ENCODE results near the gene SYNE2.

Gene SYNE2

GRCh38 chr14:64220056-64220455 lies 367.3 kb downstream of the SYNE2 start:
- H3K27ac ChIP-seq, result peak overlapping the region; percentile 16 to 27
- no peak for TF ChIP-seq CTCF (IDR thresholded peaks at IDR 0.05)
- H3K4me3 ChIP-seq, result no peak overlapping the region
- DNase-seq (ENCODE audit: low spot score), result no peak

GRCh38 chr14:64220466-64220865 lies 367.7 kb downstream of the SYNE2 start:
- no peak for TF ChIP-seq CTCF (IDR thresholded peaks at IDR 0.05)
- Histone ChIP-seq H3K27ac (peak overlapping the region in 1 of 2 donors; percentile 27), H3K4me3 (no peak overlapping the region)
- DNase-seq (ENCODE audit: low spot score), result no peak

- no peak overlapping the region for H3K27ac ChIP-seq
- H3K4me3 ChIP-seq, result no peak overlapping the region
- no peak for TF ChIP-seq CTCF (IDR thresholded peaks at IDR 0.05)
- DNase-seq (ENCODE audit: low spot score), result no peak
Observed at GRCh38 chr14:64221391-64222003, 368.7 kb downstream of the SYNE2 start.

- H3K4me3 ChIP-seq, result no peak overlapping the region
- no peak overlapping the region for H3K27ac ChIP-seq
- TF ChIP-seq CTCF (IDR thresholded peaks at IDR 0.05), result no peak
- no peak for DNase-seq (ENCODE audit: low spot score)
Observed at GRCh38 chr14:64225151-64225757, 372.4 kb downstream of the SYNE2 start.

GRCh38 chr14:64227856-64228255 lies 375.1 kb downstream of the SYNE2 start:
- Histone ChIP-seq H3K4me3 (no peak overlapping the region), H3K27ac (no peak overlapping the region)
- no peak for DNase-seq (ENCODE audit: low spot score)
- no peak for TF ChIP-seq CTCF (IDR thresholded peaks at IDR 0.05)

- Histone ChIP-seq H3K27ac (no peak overlapping the region), H3K4me3 (no peak overlapping the region)
- DNase-seq (ENCODE audit: low spot score), result no peak
- no peak for TF ChIP-seq CTCF (IDR thresholded peaks at IDR 0.05)
Observed at GRCh38 chr14:64229489-64229888, 376.7 kb downstream of the SYNE2 start.

Data from coronary artery (tissue), 2 donors.